GM18519 (cell line): ENCODE data around the gene CEACAM4.
"Not testable (repeated sequence)": the region's sequence is repeated elsewhere in the genome, so short reads cannot be mapped to it uniquely, and the experiment has no call there.

Source experiments
- ATAC-seq: cut with Tn5 transposase; IDR thresholded peaks from one replicate; pipeline ENCODE4 v1.9.1; 2021; ENCODE audit warnings: mild to moderate bottlenecking, moderate library complexity; ENCODE audit not compliant: unreplicated experiment, low FRiP score

Gene CEACAM4

GRCh38 chr19:41587101-41587837 lies 39.6 kb downstream of the CEACAM4 start:
- ATAC-seq, result no peak

- no peak for ATAC-seq
Measured at GRCh38 chr19:41586064-41586463, 40.8 kb downstream of the CEACAM4 start.

DNA sequence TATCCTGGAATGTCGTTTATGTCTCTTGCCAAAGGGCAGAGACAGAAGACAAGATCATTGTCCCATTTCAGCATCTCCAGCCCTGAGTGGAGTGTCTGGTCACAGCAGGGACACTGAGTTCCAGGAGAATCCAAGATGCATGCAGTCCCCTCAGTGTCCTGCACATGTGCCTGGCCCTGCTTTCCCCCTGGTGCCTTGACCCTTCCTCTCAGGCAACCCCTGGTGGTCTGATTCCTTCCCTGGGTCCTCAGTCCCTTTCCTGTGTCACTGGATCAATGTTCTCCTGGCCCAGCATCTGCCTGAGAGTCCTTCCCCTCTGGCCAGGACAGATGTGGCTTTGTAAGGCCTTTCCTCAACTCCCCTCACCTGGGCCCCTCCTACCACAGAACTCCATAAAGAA lies 41.9 kb downstream of the CEACAM4 start:
- no peak for ATAC-seq

GRCh38 chr19:41584260-41584810 lies 42.5 kb downstream of the CEACAM4 start:
- ATAC-seq, result no peak

DNA sequence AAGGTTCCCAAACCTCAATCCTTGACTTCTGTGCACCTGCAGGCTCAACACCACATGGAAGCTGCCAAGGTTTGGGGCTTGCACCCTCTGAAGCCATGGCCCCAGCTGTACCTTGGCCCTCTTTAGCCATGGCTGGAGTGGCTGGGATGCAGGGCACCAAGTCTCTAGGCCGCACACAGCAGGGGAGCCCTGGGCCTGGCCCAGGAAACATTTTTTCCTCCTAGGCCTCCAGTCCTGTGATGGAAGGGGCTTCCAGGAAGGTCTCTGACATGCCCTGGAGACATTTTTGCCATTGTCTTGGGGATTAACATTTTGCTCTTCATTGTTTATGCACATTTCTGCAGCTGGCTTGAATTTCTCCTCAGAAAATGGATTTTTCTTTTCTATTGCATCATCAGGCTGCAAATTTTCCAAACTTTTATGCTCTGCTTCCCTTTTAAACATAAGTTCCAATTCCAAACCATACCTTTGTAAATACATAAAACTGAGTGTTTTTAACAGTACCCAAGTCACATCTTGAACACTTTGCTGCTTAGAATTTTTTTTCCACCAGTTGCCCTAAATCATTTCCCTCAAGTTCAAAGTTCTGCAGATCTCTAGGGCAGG lies 44.2 kb downstream of the CEACAM4 start:
- ATAC-seq, result not testable (repeated sequence)

- not testable (repeated sequence) for ATAC-seq
Measured at GRCh38 chr19:41581068-41581467, 45.8 kb downstream of the CEACAM4 start.

DNA sequence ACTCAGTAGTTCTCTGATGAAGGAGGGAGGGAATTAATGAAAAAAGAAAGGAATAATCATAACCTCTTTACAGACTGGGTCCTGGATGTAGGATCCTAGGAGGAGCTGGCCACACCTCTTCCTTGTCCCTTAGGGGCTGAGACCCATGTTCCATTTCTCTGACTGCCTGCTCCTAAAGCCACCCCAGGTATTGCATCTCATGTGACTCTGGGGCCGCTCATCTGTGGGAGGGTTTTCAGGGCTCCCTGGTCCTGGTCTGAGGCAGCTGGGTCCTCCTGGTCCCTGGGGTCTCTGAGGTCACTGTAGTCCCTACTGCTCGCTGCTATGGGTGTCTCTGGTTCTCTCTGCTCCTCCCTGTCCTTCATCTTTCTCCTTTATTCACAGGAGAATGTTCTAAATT lies 48.0 kb downstream of the CEACAM4 start:
- no peak for ATAC-seq

DNA sequence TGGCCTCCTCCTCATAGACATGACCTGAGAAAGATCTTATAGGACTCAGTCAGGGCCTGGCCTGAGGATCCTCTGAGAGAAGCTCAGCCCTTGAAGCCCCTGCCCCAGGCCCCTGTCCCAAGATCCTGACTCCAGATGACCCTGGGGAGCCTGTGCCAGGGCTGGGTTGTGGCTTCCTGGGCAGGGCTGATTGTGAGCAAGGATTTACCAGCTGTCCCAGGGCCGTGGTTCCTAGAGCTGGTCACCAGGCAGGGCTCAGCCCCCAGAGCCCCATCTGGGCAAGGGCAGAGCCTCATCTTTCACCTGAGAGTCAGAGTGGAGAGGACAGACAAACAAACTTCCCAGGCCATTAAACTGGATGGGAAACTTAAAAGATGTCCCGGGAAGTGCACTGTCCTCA lies 49.0 kb downstream of the CEACAM4 start:
- no peak for ATAC-seq

DNA sequence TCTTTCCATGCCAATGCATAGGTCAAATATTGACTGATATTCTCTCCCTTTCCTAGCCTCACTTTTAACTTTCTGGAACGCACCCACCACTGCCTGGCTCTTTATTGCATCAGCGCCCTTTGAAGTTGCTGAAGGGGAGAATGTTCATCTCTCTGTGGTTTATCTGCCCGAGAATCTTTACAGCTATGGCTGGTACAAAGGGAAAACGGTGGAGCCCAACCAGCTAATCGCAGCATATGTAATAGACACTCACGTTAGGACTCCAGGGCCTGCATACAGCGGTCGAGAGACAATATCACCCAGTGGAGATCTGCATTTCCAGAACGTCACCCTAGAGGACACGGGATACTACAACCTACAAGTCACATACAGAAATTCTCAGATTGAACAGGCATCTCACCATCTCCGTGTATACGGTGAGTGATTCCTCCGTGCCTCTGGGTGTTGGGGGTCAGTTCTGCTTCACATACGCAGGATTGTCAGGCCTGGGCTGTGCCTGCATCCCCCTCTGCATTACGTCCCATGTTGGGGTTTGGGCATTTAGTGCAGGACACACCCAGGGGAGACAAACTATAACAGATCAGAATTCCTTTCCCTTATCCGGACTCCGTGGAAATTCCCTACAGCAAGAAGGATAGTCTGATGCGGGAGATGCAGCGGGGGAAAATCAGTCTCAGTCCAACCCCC lies 49.6 kb downstream of the CEACAM4 start:
- ATAC-seq, result no peak

- ATAC-seq, result no peak
Measured at GRCh38 chr19:41575998-41576397, 50.9 kb downstream of the CEACAM4 start, which contains the start of gene CEACAM21. CEACAM21 (plus strand) TSS chr19:41576166; CDS start chr19:41576275, 109 bp downstream.

DNA sequence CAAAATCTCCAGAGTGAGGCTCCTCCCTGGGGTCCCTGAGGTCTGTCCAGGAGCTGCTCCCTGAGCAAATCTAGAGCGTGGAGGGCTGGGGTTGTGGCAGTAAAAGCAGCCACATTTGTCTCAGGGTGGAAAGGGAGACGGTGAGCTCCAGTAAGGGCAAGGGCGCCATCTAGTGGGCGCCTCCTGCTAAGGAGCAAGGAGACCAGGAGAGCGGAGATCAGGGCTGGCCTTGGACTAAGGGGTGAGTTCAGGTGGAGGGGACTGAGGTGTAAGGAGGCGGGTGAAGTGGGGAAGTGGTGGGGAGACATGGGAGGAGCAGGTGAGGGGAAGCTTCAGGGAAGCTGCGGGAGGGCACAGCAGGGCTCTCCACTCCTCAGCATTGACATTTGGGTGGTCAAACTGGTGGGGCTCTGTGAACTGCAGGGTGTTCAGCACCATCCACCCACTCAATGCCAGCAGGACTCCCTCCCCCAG lies 56.2 kb downstream of the CEACAM4 start:
- no peak for ATAC-seq

GRCh38 chr19:41570179-41570578 lies 56.7 kb downstream of the CEACAM4 start:
- no peak for ATAC-seq

DNA sequence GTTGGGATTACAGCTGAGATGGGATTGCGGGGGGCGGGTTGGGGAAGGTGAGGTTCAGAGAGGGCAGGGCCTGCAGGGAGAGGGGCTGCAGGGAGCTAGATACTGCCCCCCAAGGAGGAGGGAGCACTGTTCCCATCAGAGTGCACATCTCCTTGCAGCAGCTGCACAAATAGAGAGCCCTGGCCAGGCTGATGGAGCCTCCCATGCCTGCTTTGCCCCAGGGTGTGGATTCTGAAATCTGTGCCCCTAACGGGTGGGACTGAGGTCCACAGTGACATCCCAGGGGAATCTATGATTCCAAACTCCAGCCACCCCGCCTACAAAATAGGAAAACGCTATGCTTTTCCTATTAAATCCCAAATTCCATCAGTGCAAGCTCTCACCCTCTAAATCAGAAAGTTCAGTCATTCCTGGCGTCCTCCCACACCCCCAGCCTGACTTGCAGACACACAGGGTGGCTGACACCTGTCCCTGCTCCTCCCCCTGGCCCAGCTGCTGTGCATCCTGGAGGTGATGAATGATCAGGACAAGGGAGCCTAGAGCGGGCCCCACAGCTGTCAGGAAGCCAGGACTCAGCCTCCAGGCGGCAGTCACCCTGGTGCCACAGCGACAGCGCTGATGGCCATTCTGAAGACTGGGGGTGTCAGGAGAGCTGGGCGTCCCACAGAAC lies 57.3 kb downstream of the CEACAM4 start:
- no peak for ATAC-seq
